GM13976 (cell line): Measurements from ENCODE around the gene TRABD.

ENCODE experiments used
- DNase-seq: peaks from one replicate; pipeline ENCODE4 v3.0.0; 2012; ENCODE audit warnings: low spot score
- CTCF ChIP-seq: IDR thresholded peaks from 2 replicates; pipeline ENCODE4 v1.5.1; 2012; ENCODE audit warnings: borderline replicate concordance, mild to moderate bottlenecking; ENCODE audit not compliant: insufficient read depth; ENCODE audit errors: extremely low read depth, missing control alignments, control extremely low read depth
- in situ Hi-C: fragments of 300-500 bp; cut with MboI; formaldehyde crosslinking; loops from one replicate; pipeline ENCODE4 v1.12.0; 2022; ENCODE audit warnings: low sequenced_read_pairs, mixed read lengths, inconsistent platforms; ENCODE audit not compliant: unreplicated experiment

Gene TRABD

DNA sequence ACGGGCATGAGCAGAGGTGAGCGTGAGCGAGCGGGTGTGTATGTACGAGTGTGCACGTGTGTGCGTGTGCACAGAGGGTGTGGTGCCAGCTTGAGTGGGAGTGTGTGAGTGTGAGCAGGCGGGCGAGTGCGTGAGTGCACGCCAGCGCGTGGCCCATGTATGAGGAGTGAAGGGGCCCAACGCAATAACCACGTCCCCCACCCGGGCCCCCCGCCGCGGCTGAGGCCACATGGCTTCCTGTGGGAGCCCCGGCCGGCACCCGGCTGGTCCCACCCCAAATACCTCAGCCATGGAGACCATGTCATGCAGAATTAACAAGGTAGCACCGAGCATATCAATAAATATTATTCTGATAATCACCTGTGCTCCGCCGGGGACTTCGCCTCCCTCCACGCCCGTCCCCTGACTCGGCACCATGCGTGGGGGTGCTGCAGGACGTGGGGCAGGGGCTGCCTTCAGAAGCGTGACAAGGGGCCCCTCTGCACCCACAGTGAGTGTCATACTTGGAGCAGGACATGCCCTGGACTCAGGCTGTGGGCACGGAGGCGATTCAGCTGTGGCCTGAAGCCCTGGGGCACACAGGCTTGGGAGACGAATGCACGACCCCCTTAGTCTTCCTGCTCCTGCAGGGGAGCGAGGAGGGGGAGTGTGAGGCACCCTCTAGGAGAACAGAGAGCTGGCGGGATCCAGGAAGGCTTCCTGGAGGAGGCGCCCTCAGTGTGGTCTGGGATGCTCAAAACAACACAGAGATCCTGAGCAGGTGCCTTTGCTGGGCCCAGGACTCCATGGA lies 5.6 kb upstream of the TRABD start:
- in situ Hi-C loops, result no loop called here
- no peak for TF ChIP-seq CTCF
- no peak for DNase-seq

GRCh38 chr22:50180727-50181521 lies 4.8 kb upstream of the TRABD start:
- DNase-seq, result no peak
- in situ Hi-C loops, result no loop called here
- TF ChIP-seq CTCF, result no peak

DNA sequence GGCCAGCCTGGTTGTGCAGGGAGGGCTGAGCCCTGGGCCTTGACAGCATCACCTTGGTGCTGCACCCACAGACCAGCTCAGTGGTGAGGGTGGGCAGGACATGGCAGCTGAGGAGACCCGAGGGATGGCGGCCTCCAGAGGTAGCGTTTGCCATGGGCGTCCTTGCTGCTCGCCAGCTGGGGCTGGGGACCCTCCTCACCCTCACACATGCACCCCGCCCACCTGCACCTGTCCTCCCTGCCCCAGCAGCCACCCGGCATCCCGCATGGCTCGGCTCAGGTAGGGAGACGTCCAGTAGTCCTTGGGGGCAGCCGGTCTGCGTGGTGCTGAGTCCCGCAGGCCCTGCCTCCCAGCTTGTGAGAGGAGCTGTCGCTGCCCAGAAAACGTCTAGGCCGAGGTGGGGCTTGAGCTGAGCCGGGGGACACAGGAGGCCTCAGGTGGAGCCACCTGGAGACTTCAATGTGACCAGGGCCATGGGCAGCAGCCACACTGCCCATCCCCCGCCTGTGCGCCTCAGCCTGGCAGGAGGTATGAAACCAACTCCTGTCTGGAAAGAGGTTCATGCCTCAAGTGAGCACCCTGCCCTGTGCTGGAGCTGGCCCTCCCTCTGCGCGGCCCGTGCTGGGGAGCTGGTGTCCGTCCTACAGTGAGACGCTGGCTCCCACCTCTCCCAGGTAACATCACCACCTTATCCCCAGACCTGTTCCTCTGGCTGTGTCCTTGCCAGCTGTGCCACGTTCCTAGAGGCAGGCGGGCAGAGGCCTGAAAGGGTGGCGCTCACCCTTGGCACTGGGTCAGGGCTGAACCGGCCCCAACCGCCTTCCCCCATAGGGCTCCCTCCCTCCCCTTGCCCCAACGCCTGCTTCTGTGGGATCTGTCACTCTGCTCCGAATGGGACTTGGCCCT lies 3.3 kb upstream of the TRABD start:
- TF ChIP-seq CTCF, result no peak
- in situ Hi-C loops, result no loop called here
- DNase-seq, result no peak

- DNase-seq, result no peak
- in situ Hi-C loops, result no loop called here
- no peak for TF ChIP-seq CTCF
Measured at GRCh38 chr22:50183141-50183971, 2.4 kb upstream of the TRABD start.

GRCh38 chr22:50184004-50184901 lies 1.5 kb upstream of the TRABD start:
- TF ChIP-seq CTCF, result no peak
- no peak for DNase-seq
- in situ Hi-C loops, result no loop called here
